Caki2 (cell line): ENCODE results near the gene ITGA3. TPM values are rescaled to one million over a fixed set of nuclear protein-coding genes. Genes with fewer than 3 reads are reported as not detected.
"Not testable (repeated sequence)": the region's sequence is repeated elsewhere in the genome, so short reads cannot be mapped to it uniquely, and the experiment has no call there.

Experiments
- DNase-seq: peaks from one replicate; pipeline ENCODE4 v3.0.0-alpha.2; 2015; ENCODE audit warnings: low read depth
- in situ Hi-C: cut with HindIII; loops from 2 replicates; pipeline ENCODE4 v1.10.0; 2016; ENCODE audit warnings: low sequenced_read_pairs, low pct_unique_long_range_greater_than_20kb, mixed read lengths
- total RNA-seq: library from RNA; depleted of rRNA; stranded (reverse); fragments of >200 nt; shearing (Covaris generic); gene quantifications from 2 replicates; pipeline ENCODE4 v1.2.3, GENCODE V29; 2014; ENCODE audit warnings: low replicate concordance

The ITGA3 gene
- total RNA-seq, 1 experiment from 2014 or later = 501 TPM

- no peak for DNase-seq
- in situ Hi-C loops = no loop called here
These were observed 6.9 kb upstream of the ITGA3 start for GRCh38 chr17:50048988-50049387.

DNA sequence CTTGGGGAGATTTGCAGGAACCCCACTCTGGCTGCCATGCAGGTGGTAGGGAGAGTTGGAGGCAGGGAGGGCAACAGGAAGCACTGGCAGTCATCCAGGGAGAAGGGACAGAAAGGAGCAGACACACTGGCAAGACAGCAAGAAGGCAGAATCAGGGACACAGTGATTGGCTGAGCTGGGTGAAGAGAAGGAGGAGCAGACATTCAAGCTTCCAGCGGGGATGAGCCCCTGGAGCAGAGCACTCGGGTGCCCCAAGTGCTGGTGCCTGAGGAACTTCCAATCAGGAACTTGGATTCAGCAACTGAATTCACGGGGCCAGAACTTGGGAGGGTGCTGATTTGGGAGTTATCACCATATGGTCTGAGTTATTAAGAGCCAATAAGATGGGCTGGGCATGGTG, 6.3 kb upstream of the ITGA3 start:
- in situ Hi-C loops = no loop called here
- peak; percentile 74 for DNase-seq

GRCh38 chr17:50050431-50051032, 5.4 kb upstream of the ITGA3 start:
- in situ Hi-C loops = no loop called here
- DNase-seq = no peak

DNA sequence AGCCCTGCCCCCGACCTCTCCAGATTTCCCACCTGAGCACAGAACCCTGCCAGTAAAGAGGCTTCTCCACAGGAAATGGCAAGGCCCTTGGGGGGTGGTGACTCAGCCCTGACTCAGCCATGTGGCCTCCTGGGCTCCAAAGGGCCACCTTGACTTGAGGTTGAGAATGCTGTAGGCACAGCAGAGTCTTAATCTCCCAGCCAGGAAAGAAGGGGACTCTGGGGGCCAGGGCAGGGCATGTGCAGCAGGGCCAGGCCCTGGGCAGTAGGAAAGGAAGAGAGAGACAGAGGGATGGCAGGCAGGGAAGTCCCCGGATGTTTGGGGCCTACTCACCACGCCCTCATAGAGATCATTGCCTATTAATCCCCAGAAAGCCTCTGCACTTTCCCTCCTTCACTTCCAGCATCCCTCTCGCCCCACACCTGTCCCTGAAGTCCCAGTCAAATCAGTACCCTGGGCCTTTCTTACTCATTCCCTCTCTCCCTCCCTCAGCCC, 4.8 kb upstream of the ITGA3 start:
- in situ Hi-C loops = no loop called here
- DNase-seq = peak; percentile 92

DNA sequence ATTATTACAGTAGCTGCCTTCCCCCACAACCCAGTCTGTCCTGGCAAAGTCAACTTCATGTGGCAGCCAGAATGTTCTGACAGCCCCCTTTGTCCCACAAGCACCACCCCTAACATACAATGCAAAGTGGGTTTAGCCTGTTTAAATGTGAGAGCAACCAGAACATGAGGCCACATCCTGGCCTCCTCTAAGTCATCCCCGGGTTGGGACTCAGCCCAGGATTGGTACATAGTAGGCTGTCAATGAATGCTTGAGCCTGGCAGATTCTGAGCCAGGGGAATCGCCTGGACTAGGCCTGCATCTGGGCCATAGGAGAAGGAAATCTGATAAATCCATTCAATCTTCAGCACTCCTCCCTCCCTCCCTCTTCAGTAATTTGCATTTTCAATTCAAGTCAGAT, 4.3 kb upstream of the ITGA3 start:
- in situ Hi-C loops = no loop called here
- no peak for DNase-seq

- no peak for DNase-seq
- in situ Hi-C loops = no loop called here
These were observed 3.6 kb upstream of the ITGA3 start for GRCh38 chr17:50052241-50052796.

DNA sequence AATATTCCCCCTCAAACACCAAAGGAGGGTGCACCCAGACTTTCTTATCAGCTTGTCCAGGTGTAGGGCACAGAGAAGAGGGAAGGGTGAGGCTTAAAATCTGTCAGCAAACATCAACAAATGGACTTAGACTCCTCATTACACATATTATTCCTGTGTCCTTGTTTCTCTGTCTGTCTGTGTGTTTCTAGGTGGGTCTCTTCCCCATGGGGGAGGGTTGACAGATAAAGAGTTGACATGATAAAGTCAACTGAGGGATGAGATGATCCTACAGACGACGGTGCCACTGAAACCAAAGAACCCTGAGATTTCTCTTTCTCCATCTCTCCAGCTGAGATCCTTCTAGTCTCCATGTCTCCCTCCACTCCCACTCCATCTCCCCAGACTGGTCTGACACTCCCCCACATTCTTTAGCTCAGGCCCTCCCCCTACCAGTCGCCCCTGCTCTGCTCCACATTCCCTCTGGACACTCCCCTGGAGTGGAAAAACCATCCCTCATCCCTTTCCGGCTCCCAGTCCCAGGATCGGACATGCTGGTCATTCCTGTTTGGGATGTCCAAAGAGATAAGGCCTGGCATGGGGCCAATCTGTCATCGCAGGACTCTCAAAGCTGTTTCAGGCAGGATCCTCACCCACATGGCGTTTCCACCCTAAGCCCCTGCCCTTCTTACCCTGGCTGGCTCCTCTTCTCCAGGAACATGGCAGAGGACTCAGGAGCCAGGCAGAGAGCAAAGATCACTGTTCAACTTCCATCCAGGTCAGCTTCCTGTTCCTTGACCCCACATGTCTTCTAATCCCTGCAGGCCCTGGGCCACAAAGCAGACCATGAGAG, 2.9 kb upstream of the ITGA3 start:
- no peak for DNase-seq
- in situ Hi-C loops = no loop called here

DNA sequence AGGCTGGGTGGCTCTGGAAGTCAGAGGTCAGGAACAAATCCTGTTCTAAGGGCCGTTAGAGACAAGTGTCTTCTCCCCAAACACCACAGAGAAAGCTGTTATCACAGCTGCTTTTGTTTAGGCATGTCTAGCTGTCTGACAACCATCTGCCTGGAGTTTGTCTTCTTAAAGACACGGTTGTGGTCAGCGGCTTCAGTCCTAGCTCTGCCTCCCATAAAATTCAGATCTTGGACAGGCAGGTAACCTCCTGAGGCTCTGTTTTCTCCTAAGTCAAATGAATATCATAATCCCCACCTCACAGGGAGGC, 2.3 kb upstream of the ITGA3 start:
- DNase-seq = no peak
- in situ Hi-C loops = no loop called here

DNA sequence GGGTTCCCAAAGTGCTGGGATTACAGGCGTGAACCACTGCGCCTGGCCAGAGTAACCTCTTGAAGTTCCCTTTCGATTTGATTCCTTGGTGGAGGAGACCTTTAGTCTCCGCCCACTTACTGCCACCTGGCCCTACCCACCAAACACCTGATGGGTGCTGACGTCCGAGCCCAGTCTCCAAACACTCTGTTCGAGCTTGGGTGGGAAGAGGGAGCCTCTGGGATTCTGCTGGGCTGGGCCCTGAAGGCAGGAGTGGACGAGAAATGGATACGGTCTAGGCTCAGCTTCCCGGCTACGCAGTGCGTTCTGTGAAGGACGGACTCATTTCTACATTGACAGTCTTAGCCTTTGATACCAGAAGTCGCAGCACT, 870 bp upstream of the ITGA3 start:
- DNase-seq = peak; percentile 78
- in situ Hi-C loops = no loop called here

- in situ Hi-C loops = no loop called here
- DNase-seq = peak; percentile 66
These were observed 479 bp downstream of the ITGA3 start for GRCh38 chr17:50056217-50056960.

DNA sequence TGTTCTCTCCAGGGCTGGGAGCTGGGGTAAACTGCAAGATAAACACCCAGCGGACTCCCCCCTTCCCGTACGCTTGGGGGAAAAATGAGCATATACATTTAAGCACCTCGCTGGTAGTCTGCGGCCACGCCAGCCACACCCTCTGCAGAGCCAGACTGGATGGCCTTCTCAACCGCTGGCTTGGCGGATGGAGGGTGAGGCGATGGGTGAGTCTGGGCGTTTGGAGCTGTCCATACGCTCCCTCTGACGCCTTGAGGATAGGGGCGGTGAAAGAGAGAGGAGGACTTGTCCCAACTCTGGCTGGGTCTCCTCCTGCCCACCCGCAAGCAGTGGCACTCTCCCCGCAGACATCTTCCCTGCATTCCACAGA, 1.0 kb downstream of the ITGA3 start:
- in situ Hi-C loops = no loop called here
- DNase-seq = peak; percentile 56

DNA sequence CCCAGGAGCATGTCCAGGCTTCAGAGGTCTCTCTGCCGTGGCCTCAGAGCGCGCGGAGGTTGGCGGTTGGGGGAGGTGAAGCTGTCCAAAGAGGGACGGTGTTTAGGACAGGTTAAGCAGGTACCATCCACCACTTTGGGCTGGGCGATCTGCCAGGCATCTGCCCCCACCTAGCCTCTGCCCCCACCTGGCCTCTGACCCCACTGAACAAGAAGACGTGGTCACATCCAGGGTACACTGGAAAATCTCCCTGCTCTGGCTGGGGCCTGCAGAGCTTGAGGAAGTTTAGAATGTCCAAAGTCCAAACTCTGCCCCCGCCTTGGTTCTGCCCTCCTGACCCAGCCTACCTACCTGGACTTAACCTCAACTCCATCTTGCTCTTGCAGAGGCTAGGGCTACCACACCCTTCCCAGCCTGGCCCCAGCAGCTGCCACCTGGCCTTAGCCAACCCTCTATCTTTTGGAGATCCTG, 1.6 kb downstream of the ITGA3 start:
- in situ Hi-C loops = no loop called here
- no peak for DNase-seq

DNA sequence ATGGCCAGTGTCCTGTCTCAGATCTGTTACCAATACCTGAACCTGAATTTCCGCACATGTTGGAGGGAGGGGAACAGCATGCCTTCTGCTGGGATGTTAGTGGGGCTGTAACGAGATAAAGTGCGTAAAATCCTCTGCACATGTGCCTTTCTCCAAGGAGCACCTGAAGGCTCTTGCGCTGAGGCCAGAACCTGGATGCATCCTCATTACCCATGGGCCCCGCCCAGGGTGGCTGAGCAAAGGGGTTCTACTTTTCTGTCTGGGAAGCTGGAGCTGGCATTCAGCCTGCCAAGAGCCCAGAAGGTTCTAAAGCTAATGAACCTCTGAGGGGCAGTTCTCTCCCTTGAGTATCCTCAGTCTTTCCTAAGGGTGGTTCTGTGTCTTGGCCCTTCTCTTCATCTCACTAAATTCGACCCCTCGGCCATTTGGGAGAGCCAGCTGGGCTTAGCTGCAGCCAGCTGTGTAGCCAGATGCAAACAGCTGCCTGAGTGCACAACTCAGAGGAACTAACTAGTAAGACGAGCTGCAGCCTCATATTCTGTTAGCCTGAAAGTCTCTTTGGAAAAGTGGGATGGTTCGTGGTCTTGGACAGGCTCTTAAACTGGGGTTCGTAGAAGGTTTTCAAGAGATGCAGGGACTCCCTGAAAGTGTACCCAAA, 2.5 kb downstream of the ITGA3 start:
- no peak for DNase-seq
- in situ Hi-C loops = no loop called here

- no peak for DNase-seq
- in situ Hi-C loops = no loop called here
These were observed 3.3 kb downstream of the ITGA3 start for GRCh38 chr17:50059256-50059655.

DNA sequence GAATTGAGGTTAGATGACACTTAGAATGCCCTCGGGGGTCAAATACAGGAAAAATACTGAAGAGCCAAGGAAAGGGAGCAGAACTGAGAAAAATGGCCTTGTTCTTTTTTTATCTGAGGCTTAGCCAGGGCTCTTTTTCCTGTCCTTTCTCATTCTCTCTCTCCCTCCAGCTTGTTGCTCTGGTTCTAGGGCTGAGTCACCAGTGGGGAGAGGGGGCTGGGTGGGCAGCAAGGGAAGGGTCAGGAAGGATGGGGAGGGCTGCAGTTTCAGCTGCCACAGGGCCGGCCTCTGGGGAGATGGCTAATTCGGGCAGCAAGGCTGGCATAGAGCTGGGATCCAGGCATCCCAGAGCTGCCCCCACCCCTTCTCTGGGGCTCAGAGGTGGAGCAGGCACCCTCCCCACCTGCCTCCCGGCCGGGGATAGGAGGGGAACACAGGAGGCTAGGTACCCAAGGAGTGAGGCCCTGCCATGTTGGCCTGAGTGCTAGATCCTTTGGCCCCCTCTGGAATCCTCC, 3.9 kb downstream of the ITGA3 start:
- in situ Hi-C loops = no loop called here
- DNase-seq = no peak

- in situ Hi-C loops = no loop called here
These were observed 5.2 kb downstream of the ITGA3 start for GRCh38 chr17:50060951-50061712.

DNA sequence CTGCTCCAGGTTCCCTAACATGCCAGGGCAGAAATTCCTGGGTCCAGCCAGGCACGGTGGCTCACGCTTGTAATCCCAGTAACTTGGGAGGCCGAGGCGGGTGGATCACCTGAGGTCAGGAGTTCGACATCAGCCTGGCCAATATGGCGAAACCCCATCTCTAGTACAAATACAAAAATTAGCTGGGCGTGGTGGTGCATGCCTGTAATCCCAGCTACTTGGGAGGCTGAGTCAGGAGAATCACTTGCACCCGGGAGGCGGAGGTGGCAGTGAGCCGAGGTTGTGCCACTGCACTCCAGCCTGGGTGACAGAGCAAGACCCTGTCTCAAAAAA, 5.8 kb downstream of the ITGA3 start:
- in situ Hi-C loops, DNase-seq: not testable (repeated sequence)

More at GRCh38 chr17:50060951-50061712, 5.2 kb downstream of the ITGA3 start:
- no peak for DNase-seq
